Esophagus muscularis mucosa (tissue), 2 donors: ENCODE measurements around the gene ATP11A.

Source experiments
- POLR2A ChIP-seq: fragments of 450-650 bp; IDR thresholded peaks from one replicate; pipeline ENCODE4 v1.6.1; 2017; ENCODE audit warnings: antibody characterized with exemption, moderate library complexity, mild to moderate bottlenecking, low read depth
- POLR2AphosphoS5 ChIP-seq, 2 donors: sonication (generic); formaldehyde crosslinking; IDR thresholded peaks; one replicate each; pipeline ENCODE4 v1.6.1; 2017; ENCODE audit warnings: antibody characterized with exemption in 2 of 2

DNA sequence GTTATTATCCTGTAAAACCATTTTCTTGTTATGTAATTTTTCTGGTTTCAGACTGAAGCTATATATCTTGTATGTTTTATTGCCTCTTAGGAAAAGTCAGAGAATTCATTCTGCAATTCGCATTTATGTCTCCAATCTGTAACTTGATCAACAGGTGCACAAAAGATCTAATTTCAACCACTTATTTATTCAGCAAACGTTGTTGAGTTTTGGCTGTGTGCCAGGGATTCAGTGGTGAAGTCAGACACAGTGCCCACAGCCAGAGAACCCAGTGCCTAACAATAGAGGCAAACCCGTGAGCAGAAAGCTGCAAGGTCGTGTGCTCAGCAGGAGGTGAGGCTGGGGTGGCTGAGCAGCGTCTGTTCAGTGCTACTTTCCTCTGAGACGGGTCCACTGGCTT, 159.7 kb downstream of the ATP11A start:
- TF ChIP-seq POLR2AphosphoS5 (IDR thresholded peaks at IDR 0.05), result no peak
- TF ChIP-seq POLR2A, result no peak
